H1 (cell line): Measurements from ENCODE around the gene TGFBR2. TPM values are rescaled to one million over a fixed set of nuclear protein-coding genes. Genes with fewer than 3 reads are reported as not detected.
A peak's percentile ranks its signal among the peaks of the same experiment; 100 is the strongest.

Experiments
- CTCF ChIA-PET: fragments of 300-600 bp; sonication (Branson Sonifier 250); formaldehyde crosslinking; loops from one replicate; lab custom pipeline; 2021; ENCODE audit not compliant: partially characterized antibody; lab: Charles Lee
- POLR2A ChIA-PET: fragments of 300-600 bp; sonication (Branson Sonifier 250); formaldehyde crosslinking; loops from one replicate; lab custom pipeline; 2021; ENCODE audit warnings: inconsistent platforms; ENCODE audit not compliant: partially characterized antibody; lab: Charles Lee
- DNase-seq, 2 experiments: peaks; one replicate each; pipeline versions ENCODE4 v3.0.0 to v3.0.0-alpha.2; 2010 to 2022; ENCODE audit warnings: low spot score in 2 of 2, low read depth in 1 of 2, mixed read lengths in 1 of 2
- FAIRE-seq: peaks from 2 replicates; lab custom pipeline; 2011; peaks lifted over from hg19 to GRCh38; lab: Jason Lieb, UNC
- H2AFZ ChIP-seq: 2 replicates; pipeline ENCODE4 v1.8.1; 2012; ENCODE audit warnings: low read length, inconsistent platforms
- H2AK5ac ChIP-seq: 2 replicates; pipeline ENCODE4 v1.6.1; 2013; ENCODE audit warnings: low read depth, low read length
- H2BK120ac ChIP-seq: replicated peaks from 2 replicates; pipeline ENCODE3; 2013; ENCODE audit warnings: low read depth, low read length, inconsistent platforms
- H2BK12ac ChIP-seq: 2 replicates; pipeline ENCODE4 v1.6.1; 2013; ENCODE audit warnings: low read depth, low read length
- H2BK15ac ChIP-seq: 2 replicates; pipeline ENCODE4 v1.6.1; 2013; ENCODE audit warnings: low read length
- H2BK20ac ChIP-seq: 2 replicates; pipeline ENCODE4 v1.6.1; 2013; ENCODE audit warnings: low read length
- H2BK5ac ChIP-seq: 2 replicates; pipeline ENCODE4 v1.6.1; 2013; ENCODE audit warnings: low read depth, low read length
- H3K14ac ChIP-seq: 2 replicates; pipeline ENCODE4 v1.6.1; 2013; ENCODE audit warnings: inconsistent platforms; ENCODE audit not compliant: insufficient read length
- H3K18ac ChIP-seq: 2 replicates; pipeline ENCODE4 v1.6.1; 2013; ENCODE audit warnings: low read length; ENCODE audit errors: extremely low read depth
- H3K23ac ChIP-seq: 2 replicates; pipeline ENCODE4 v1.6.1; 2013; ENCODE audit warnings: inconsistent platforms; ENCODE audit not compliant: insufficient read length
- H3K23me2 ChIP-seq: 2 replicates; pipeline ENCODE4 v1.6.1; 2013; ENCODE audit warnings: low read depth, low read length
- H3K27ac ChIP-seq: 2 replicates; pipeline ENCODE4 v1.6.1; 2011; ENCODE audit warnings: low read depth, low read length, inconsistent platforms
- H3K27me3 ChIP-seq, 4 experiments: replicated peaks in 1 of 4; 1 replicate in 1 of 4; 2 replicates in 3 of 4; pipeline versions ENCODE4 v1.6.1 to v1.8.1; 2011 to 2013; ENCODE audit warnings: low read length in 3 of 4, mild to moderate bottlenecking in 3 of 4, inconsistent platforms in 2 of 4, mixed read lengths in 2 of 4, moderate library complexity in 1 of 4; ENCODE audit not compliant: control insufficient read depth in 3 of 4, insufficient read depth in 3 of 4; ENCODE audit errors: extremely low read depth in 1 of 4
- H3K36me3 ChIP-seq, 4 experiments: 2 replicates each; pipeline versions ENCODE4 v1.6.1 to v1.8.1; 2011 to 2013; ENCODE audit warnings: mild to moderate bottlenecking in 4 of 4, low read length in 3 of 4, moderate library complexity in 2 of 4, control low read depth in 1 of 4, inconsistent platforms in 1 of 4; ENCODE audit not compliant: insufficient read depth in 4 of 4, control insufficient read depth in 2 of 4
- H3K4ac ChIP-seq: replicated peaks from 2 replicates; pipeline ENCODE3; 2013; ENCODE audit warnings: low read length, low read depth, mixed read lengths, inconsistent platforms; ENCODE audit not compliant: insufficient read length
- H3K4me1 ChIP-seq, 4 experiments: replicated peaks in 1 of 4; 1 replicate in 1 of 4; 2 replicates in 3 of 4; pipeline versions ENCODE4 v1.6.1 to v1.8.1; 2011 to 2013; ENCODE audit warnings: low read length in 3 of 4, inconsistent platforms in 2 of 4, mixed read lengths in 1 of 4; ENCODE audit not compliant: insufficient read depth in 4 of 4, control insufficient read depth in 3 of 4
- H3K4me2 ChIP-seq, 2 experiments: 2 replicates each; pipeline versions ENCODE4 v1.6.1 to v1.8.1; 2011 to 2013; ENCODE audit warnings: low read depth in 2 of 2, low read length in 2 of 2, control low read depth in 1 of 2, inconsistent platforms in 1 of 2, mild to moderate bottlenecking in 1 of 2; ENCODE audit not compliant: insufficient read depth in 1 of 2
- H3K4me3 ChIP-seq, 4 experiments: fragments of 200-600, 300-600 bp in 1 of 4; sonication (generic), shearing (Covaris generic), sonication (Bioruptor Twin) in 1 of 4; 2 replicates each; pipeline versions ENCODE4 v1.5.1 to v1.8.1; 2011 to 2016; ENCODE audit warnings: low read length in 4 of 4, low read depth in 3 of 4, control low read depth in 2 of 4, inconsistent platforms in 2 of 4, mild to moderate bottlenecking in 2 of 4, mixed read lengths in 1 of 4, moderate library complexity in 1 of 4; ENCODE audit not compliant: insufficient read depth in 2 of 4; ENCODE audit errors: extremely low read depth in 1 of 4
- H3K56ac ChIP-seq: replicated peaks from 2 replicates; pipeline ENCODE3; 2013; ENCODE audit warnings: low read depth, mild to moderate bottlenecking, mixed read lengths, low read length, inconsistent platforms; ENCODE audit not compliant: insufficient read length
- H3K79me1 ChIP-seq: 2 replicates; pipeline ENCODE4 v1.6.1; 2013; ENCODE audit warnings: low read depth, low read length, control low read depth
- H3K79me2 ChIP-seq, 2 experiments: 2 replicates each; pipeline versions ENCODE4 v1.6.1 to v1.8.1; 2012 to 2013; ENCODE audit warnings: low read length in 2 of 2, mild to moderate bottlenecking in 2 of 2, inconsistent platforms in 1 of 2; ENCODE audit not compliant: insufficient read depth in 2 of 2, control insufficient read depth in 1 of 2
- H3K9ac ChIP-seq, 4 experiments: replicated peaks in 1 of 4; 1 replicate in 1 of 4; 2 replicates in 3 of 4; pipeline versions ENCODE4 v1.6.1 to v1.8.1; 2011 to 2013; ENCODE audit warnings: low read depth in 3 of 4, low read length in 3 of 4, control low read depth in 2 of 4, mild to moderate bottlenecking in 2 of 4, moderate library complexity in 2 of 4, inconsistent platforms in 1 of 4; ENCODE audit errors: extremely low read depth in 1 of 4
- H3K9me3 ChIP-seq, 2 experiments: 2 replicates each; pipeline versions ENCODE4 v1.6.1 to v1.8.1; 2012 to 2013; ENCODE audit warnings: mild to moderate bottlenecking in 2 of 2, moderate library complexity in 2 of 2, control low read depth in 1 of 2, inconsistent platforms in 1 of 2, low read depth in 1 of 2, low read length in 1 of 2, mixed read lengths in 1 of 2; ENCODE audit not compliant: insufficient read depth in 2 of 2
- H4K20me1 ChIP-seq, 2 experiments: replicated peaks in 1 of 2; 2 replicates each; pipeline versions ENCODE3 to v1.8.1; 2011 to 2013; ENCODE audit warnings: inconsistent platforms in 2 of 2, low read length in 2 of 2, mild to moderate bottlenecking in 1 of 2; ENCODE audit not compliant: insufficient read depth in 2 of 2, control insufficient read depth in 1 of 2
- H4K5ac ChIP-seq: 2 replicates; pipeline ENCODE4 v1.6.1; 2013; ENCODE audit warnings: low read length, low read depth, mixed read lengths, inconsistent platforms; ENCODE audit not compliant: insufficient read length
- H4K8ac ChIP-seq: 2 replicates; pipeline ENCODE4 v1.8.0; 2013; ENCODE audit warnings: mild to moderate bottlenecking, moderate library complexity, low read length, inconsistent platforms; ENCODE audit not compliant: insufficient read depth; ENCODE audit errors: extremely low read depth
- H4K91ac ChIP-seq: replicated peaks from 2 replicates; pipeline ENCODE3; 2013; ENCODE audit warnings: low read length, mixed read lengths, inconsistent platforms; ENCODE audit not compliant: insufficient read length
- BCL11A ChIP-seq, 2 experiments: IDR thresholded peaks; one replicate each; pipeline ENCODE4 v1.6.1; 2011; ENCODE audit warnings: low read depth in 2 of 2, low read length in 2 of 2, mild to moderate bottlenecking in 2 of 2
- RBBP5 ChIP-seq: IDR thresholded peaks from 2 replicates; pipeline ENCODE4 v1.7.1; 2012; ENCODE audit warnings: low read depth, mild to moderate bottlenecking, inconsistent platforms, low read length, moderate library complexity, borderline replicate concordance
- SP1 ChIP-seq: IDR thresholded peaks from 2 replicates; pipeline ENCODE4 v1.6.1; 2011; ENCODE audit warnings: low read depth, low read length
- SRF ChIP-seq: IDR thresholded peaks from 2 replicates; pipeline ENCODE4 v1.6.1; 2011; ENCODE audit warnings: mild to moderate bottlenecking, low read depth, low read length, moderate library complexity
- TAF7 ChIP-seq: optimal IDR thresholded peaks from 2 replicates; pipeline ENCODE3; 2011; ENCODE audit warnings: low read depth, mild to moderate bottlenecking, inconsistent platforms, low read length, moderate library complexity, borderline replicate concordance
- TEAD4 ChIP-seq: IDR thresholded peaks from 2 replicates; pipeline ENCODE4 v1.6.1; 2012; ENCODE audit warnings: low read depth, low read length, inconsistent platforms, mixed read lengths
- YY1 ChIP-seq: IDR thresholded peaks from 2 replicates; pipeline ENCODE4 v1.6.1; 2011; ENCODE audit warnings: low read depth, mild to moderate bottlenecking, low read length
- ZNF274 ChIP-seq: IDR thresholded peaks from 2 replicates; pipeline ENCODE4 v1.7.0; 2012; ENCODE audit warnings: low read length, borderline replicate concordance; ENCODE audit errors: extremely low read depth
- WGBS, 2 experiments: shearing (Covaris generic) in 1 of 2; methylation state at CpG; one replicate each; pipeline versions ENCODE4 v1.1.6 to v1.1.7; 2013 to 2015; ENCODE audit warnings: low lambda C conversion rate in 2 of 2, mixed read lengths in 2 of 2, inconsistent platforms in 1 of 2, low coverage in 1 of 2, missing lambda C conversion rate in 1 of 2; ENCODE audit not compliant: insufficient replicate concordance in 2 of 2, insufficient coverage in 1 of 2, insufficient read length in 1 of 2; ENCODE audit errors: extremely low coverage in 1 of 2, missing lambda C conversion rate in 1 of 2; 5-methylcytosine and 5-hydroxymethylcytosine counted together
- polyA plus RNA-seq, 7 experiments: library from polyadenylated mRNA; depleted of rRNA in 3 of 7; stranded (reverse) in 5 of 7; unstranded in 2 of 7; fragments of >200 nt in 5 of 7; fragments of 200-250 nt in 2 of 7; gene quantifications; 1 replicate in 5 of 7; 2 replicates in 1 of 7; 4 replicates in 1 of 7; pipeline versions ENCODE4 v1.2.1 to v1.2.3, GENCODE V29; 2011 to 2013; ENCODE audit warnings: missing spikeins in 2 of 7, mixed read lengths in 2 of 7
- total RNA-seq: library from RNA; stranded (reverse); fragmentation: NEBNext Ultra II Directional; extraction: Animal tissue kit (Norgen Biotek cat#: 25700); gene quantifications from 2 replicates; pipeline ENCODE4 v1.2.1, GENCODE V29; 2021

TGFBR2 gene
- total and polyA plus RNA-seq, 2 of the 8 experiments (the other 6 are each of a cell fraction or from before 2014, with no cell fraction given): 4.2 to 7.4 TPM

DNA sequence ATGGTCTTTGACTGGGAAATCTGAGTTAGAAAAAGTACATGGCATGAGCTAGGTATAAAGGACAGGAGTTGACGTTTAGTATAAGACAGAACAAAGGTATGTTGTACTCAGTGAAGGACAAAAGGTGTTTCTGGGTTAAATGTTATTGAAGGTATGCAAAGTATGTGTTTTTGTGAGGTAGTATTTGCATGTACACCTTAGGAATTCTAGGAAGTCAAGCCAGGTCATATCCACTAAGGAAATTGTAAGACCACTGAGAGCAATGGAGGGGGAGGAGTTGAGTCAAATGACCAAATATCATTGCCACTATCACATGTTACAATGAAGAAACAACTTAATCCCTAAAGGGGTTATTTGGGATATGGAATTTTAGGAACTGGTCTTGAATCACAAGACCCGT is 24.4 kb upstream of the TGFBR2 start:
- Histone ChIP-seq H3K79me2 (no peaks in the 10 kb centered on the region), H3K4me1 (peaks cover 0 to 7% (median 3%) of the 10 kb centered on the region in 4 experiments; a peak in 5 of 7 replicates), H4K8ac (no peak overlapping the region), H3K27ac (no peak overlapping the region), H4K20me1 (no peaks in the 10 kb centered on the region), H3K23ac (no peak overlapping the region), H4K5ac (no peak overlapping the region), H3K79me1 (no peaks in the 10 kb centered on the region), H2BK15ac (no peak overlapping the region), H4K91ac (no peak overlapping the region), H3K4me2 (no peak overlapping the region), H2BK120ac (no peak overlapping the region), H2BK12ac (no peak overlapping the region), H3K4ac (no peak overlapping the region), H3K23me2 (no peaks in the 10 kb centered on the region), H3K36me3 (no peaks in the 10 kb centered on the region)
- 89% methylated on average over 2 of the region's 2 CpGs; no CpG with 5 or more reads in 1 of the 2 experiments for WGBS, 2 experiments
- CTCF ChIA-PET: interaction anchor here (0.8 to 1.7 kb wide), 2 partner anchors 9 to 14 kb away, joined by 4 read pairs; no protein-coding TSS in a partner anchor
- FAIRE-seq: no peak
- TF ChIP-seq RBBP5 (no peak), YY1 (no peak), TAF7 (no peak), BCL11A (IDR thresholded peaks at IDR 0.05; ENCODE audit: low read depth in 2 of 2, low read length in 2 of 2) (no peak), ZNF274 (no peak), TEAD4 (0 out of 2 replicates have a peak, but pooled peaks have one; percentile 13), SP1 (no peak), SRF (no peak)
- TF ChIP-seq, all 59 proteins: peak for 1
- POLR2A ChIA-PET: no interaction called here
- no peaks in the 10 kb centered on the region for H3K27me3 ChIP-seq
- H2AK5ac ChIP-seq: no peak overlapping the region
- H2AFZ ChIP-seq: no peak overlapping the region
- H3K9me3 ChIP-seq: no peaks in the 10 kb centered on the region
- no peak overlapping the region for H3K56ac ChIP-seq
- no peak overlapping the region for H3K4me3 ChIP-seq
- DNase-seq: no peak
- no peak overlapping the region for H3K14ac ChIP-seq
- H2BK20ac ChIP-seq: no peak overlapping the region
- H3K18ac ChIP-seq: no peak overlapping the region
- H2BK5ac ChIP-seq: no peak overlapping the region
- no peak overlapping the region for H3K9ac ChIP-seq
